DOHH2 (cell line): ENCODE measurements around the gene AMBRA1.

Source experiments
- EZH2phosphoT487 ChIP-seq: fragments of 200-600 bp; sonication (generic); IDR thresholded peaks from 2 replicates; pipeline ENCODE4 v1.6.1; 2017; ENCODE audit warnings: borderline replicate concordance, mild to moderate bottlenecking, antibody characterized with exemption, low read length, moderate library complexity, mixed read lengths
- TF ChIP-seq, protein P1 (sequence below): fragments of 200-600 bp; sonication (generic); IDR thresholded peaks from one replicate; pipeline ENCODE4 v1.5.1; 2014; ENCODE audit warnings: antibody characterized with exemption, mild to moderate bottlenecking, low read depth, low read length; ENCODE audit not compliant: poor library complexity, severe bottlenecking

- TF ChIP-seq, protein P1, sequence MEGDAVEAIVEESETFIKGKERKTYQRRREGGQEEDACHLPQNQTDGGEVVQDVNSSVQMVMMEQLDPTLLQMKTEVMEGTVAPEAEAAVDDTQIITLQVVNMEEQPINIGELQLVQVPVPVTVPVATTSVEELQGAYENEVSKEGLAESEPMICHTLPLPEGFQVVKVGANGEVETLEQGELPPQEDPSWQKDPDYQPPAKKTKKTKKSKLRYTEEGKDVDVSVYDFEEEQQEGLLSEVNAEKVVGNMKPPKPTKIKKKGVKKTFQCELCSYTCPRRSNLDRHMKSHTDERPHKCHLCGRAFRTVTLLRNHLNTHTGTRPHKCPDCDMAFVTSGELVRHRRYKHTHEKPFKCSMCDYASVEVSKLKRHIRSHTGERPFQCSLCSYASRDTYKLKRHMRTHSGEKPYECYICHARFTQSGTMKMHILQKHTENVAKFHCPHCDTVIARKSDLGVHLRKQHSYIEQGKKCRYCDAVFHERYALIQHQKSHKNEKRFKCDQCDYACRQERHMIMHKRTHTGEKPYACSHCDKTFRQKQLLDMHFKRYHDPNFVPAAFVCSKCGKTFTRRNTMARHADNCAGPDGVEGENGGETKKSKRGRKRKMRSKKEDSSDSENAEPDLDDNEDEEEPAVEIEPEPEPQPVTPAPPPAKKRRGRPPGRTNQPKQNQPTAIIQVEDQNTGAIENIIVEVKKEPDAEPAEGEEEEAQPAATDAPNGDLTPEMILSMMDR = no peak
- TF ChIP-seq EZH2phosphoT487 = no peak
Observed at GRCh38 chr11:46630237-46630636, 36.4 kb upstream of the AMBRA1 start.
